GM12874 (cell line): ENCODE data around the gene ACLY.

Experiments used
- CTCF ChIP-seq: IDR thresholded peaks from 2 replicates; pipeline ENCODE4 v1.5.1; 2011; ENCODE audit warnings: low read depth, mild to moderate bottlenecking, control low read depth, low read length, moderate library complexity; ENCODE audit not compliant: insufficient read depth

ACLY gene

GRCh38 chr17:41919840-41920579 lies 1.3 kb upstream of the ACLY start:
- TF ChIP-seq CTCF, result no peak

DNA sequence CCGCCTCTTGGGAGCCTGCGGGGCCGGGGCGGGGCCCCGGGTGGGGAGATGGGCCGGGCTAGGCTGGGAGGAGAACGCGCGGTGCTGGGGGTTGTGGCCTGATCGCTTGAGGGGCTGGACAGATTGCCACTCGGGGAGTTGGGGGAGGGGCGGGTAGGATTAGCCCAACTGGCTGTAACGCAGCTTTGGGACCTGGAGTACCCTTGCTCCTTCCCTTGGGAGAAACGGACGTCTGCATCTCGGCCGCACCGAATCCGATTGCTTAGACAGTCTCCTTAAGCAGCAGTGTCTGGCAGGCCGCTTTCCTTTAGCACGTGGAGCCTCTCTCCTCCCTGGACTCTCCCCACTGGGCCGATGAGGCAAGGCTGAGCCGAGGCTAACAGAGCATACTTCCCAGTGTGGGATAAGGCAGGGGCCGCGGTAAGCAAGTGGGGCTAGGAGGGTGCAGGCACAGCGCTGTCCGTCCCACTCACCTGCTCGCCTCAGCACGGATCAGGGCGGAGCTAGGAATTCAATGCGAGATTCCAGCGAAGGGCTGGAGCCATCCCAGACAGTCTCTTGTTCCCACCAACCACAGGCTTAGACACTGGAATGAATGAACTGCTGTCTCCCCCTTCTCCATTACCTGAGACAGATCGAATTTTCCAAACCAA lies 540 bp upstream of the ACLY start:
- TF ChIP-seq CTCF, result no peak

GRCh38 chr17:41917679-41918313 lies 955 bp downstream of the ACLY start:
- TF ChIP-seq CTCF, result no peak

- no peak for TF ChIP-seq CTCF
Observed at GRCh38 chr17:41917192-41917591, 1.6 kb downstream of the ACLY start.

DNA sequence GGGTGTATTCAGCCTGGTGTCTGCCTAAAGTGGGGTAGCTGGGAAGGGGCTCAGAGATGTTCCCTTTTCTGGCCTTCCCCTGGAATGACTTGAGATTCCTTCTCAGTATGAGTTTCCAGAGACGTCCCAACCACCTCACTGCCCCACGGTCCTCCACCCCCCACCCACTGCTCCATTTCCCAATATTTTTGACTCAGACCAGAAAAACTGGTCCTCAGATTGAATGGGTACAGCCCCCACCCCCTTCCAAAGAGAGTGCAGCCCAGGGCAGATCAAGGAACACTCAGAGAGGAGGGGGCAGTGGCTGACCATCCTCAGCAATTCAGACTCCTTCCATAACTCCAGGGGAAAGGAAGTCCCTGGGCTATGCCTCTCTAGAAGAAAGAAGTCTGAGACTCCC lies 3.2 kb downstream of the ACLY start:
- TF ChIP-seq CTCF, result no peak

DNA sequence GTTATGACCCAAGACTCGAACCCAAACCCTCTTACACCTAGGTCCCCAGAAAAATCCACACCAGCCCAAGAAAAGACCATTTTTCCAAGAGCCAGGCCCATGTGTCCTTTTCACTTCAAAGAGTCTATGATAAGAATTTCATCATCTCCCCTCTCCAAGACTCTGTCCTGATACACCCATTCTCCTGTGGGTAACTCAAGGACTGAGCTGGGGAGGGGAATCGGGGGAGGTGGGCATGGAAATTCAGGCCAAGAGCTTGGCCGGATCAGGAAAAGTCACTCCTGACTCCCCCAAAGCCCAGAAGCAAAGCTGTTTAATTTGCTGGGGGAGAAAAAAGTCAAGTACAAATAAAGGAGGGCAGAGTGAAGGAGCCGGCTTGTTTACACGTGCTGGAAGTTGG lies 3.7 kb downstream of the ACLY start:
- no peak for TF ChIP-seq CTCF

GRCh38 chr17:41914358-41914766 lies 4.4 kb downstream of the ACLY start:
- no peak for TF ChIP-seq CTCF
